SK-N-MC (cell line): ENCODE measurements around the gene CYCS.

Experiments
- DNase-seq: peaks from one replicate; pipeline ENCODE4 v3.0.0-alpha.2; 2011; ENCODE audit warnings: low read depth, low spot score
- H3K27ac ChIP-seq: fragments of 200-600 bp; sonication (generic); 2 replicates; pipeline ENCODE4 v1.5.1; 2016; ENCODE audit warnings: mixed run types
- H3K36me3 ChIP-seq: fragments of 200-600 bp; sonication (generic); 2 replicates; pipeline ENCODE4 v1.6.1; 2017; ENCODE audit warnings: antibody characterized with exemption, low read length, mixed read lengths; ENCODE audit not compliant: insufficient read depth
- H3K4me3 ChIP-seq: fragments of 200-600 bp; sonication (generic); 2 replicates; pipeline ENCODE4 v1.5.1; 2016
- H3K9ac ChIP-seq: fragments of 200-600 bp; sonication (generic); 2 replicates; pipeline ENCODE4 v1.8.0; 2017; ENCODE audit warnings: mixed run types, mixed read lengths; ENCODE audit not compliant: insufficient read length
- H3K9me3 ChIP-seq: fragments of 200-600 bp; sonication (generic); 2 replicates; pipeline ENCODE4 v1.6.1; 2017; ENCODE audit warnings: low read depth, mild to moderate bottlenecking, antibody characterized with exemption, low read length, moderate library complexity, mixed read lengths
- EZH2 ChIP-seq: fragments of 200-600 bp; sonication (generic); IDR thresholded peaks from one replicate; pipeline ENCODE4 v1.6.1; 2017; ENCODE audit warnings: antibody characterized with exemption
- FOXP2 ChIP-seq: optimal IDR thresholded peaks from 2 replicates; pipeline ENCODE3; 2011; ENCODE audit warnings: mild to moderate bottlenecking, moderate library complexity; ENCODE audit not compliant: insufficient read depth; ENCODE audit errors: extremely low read length, control extremely low read depth
- POLR2AphosphoS5 ChIP-seq: IDR thresholded peaks from 2 replicates; pipeline ENCODE4 v1.6.1; 2012; ENCODE audit warnings: mild to moderate bottlenecking, low read depth, low read length, borderline replicate concordance

The CYCS gene

GRCh38 chr7:25158966-25159365 is 33.9 kb upstream of the CYCS start:
- Histone ChIP-seq H3K9me3 (no peaks in the 10 kb centered on the region), H3K4me3 (no peak overlapping the region), H3K27ac (no peak overlapping the region), H3K36me3 (no peaks in the 10 kb centered on the region), H3K9ac (no peak overlapping the region)
- no peak for DNase-seq
- TF ChIP-seq EZH2: no peak
- no peak for TF ChIP-seq POLR2AphosphoS5
- no peak for TF ChIP-seq FOXP2

- no peaks in the 10 kb centered on the region for H3K9me3 ChIP-seq
- no peaks in the 10 kb centered on the region for H3K36me3 ChIP-seq
- DNase-seq: no peak
- H3K9ac ChIP-seq: no peak overlapping the region
- no peak for TF ChIP-seq POLR2AphosphoS5
- no peak for TF ChIP-seq EZH2
- TF ChIP-seq FOXP2: no peak
- no peak overlapping the region for H3K27ac ChIP-seq
- no peak overlapping the region for H3K4me3 ChIP-seq
Observed at GRCh38 chr7:25151773-25152172, 26.7 kb upstream of the CYCS start.

GRCh38 chr7:25149836-25150235 is 24.8 kb upstream of the CYCS start:
- no peak for TF ChIP-seq EZH2
- TF ChIP-seq POLR2AphosphoS5: no peak
- no peak for TF ChIP-seq FOXP2
- Histone ChIP-seq H3K27ac (no peak overlapping the region), H3K9me3 (no peaks in the 10 kb centered on the region), H3K36me3 (no peaks in the 10 kb centered on the region), H3K4me3 (no peak overlapping the region), H3K9ac (no peak overlapping the region)
- no peak for DNase-seq

GRCh38 chr7:25148772-25149575 is 23.9 kb upstream of the CYCS start:
- Histone ChIP-seq H3K27ac (no peak overlapping the region), H3K9ac (no peak overlapping the region), H3K36me3 (no peaks in the 10 kb centered on the region), H3K4me3 (no peak overlapping the region), H3K9me3 (no peaks in the 10 kb centered on the region)
- DNase-seq: no peak
- TF ChIP-seq FOXP2: no peak
- no peak for TF ChIP-seq POLR2AphosphoS5
- no peak for TF ChIP-seq EZH2

GRCh38 chr7:25143763-25144162 is 18.7 kb upstream of the CYCS start:
- TF ChIP-seq FOXP2 (no peak), EZH2 (no peak), POLR2AphosphoS5 (no peak)
- no peak for DNase-seq
- Histone ChIP-seq H3K4me3 (no peak overlapping the region), H3K36me3 (no peaks in the 10 kb centered on the region), H3K9me3 (no peaks in the 10 kb centered on the region), H3K27ac (no peak overlapping the region), H3K9ac (no peak overlapping the region)

GRCh38 chr7:25139536-25139935 is 14.5 kb upstream of the CYCS start:
- no peak for TF ChIP-seq EZH2
- no peak for TF ChIP-seq FOXP2
- no peak for TF ChIP-seq POLR2AphosphoS5
- Histone ChIP-seq H3K36me3 (no peaks in the 10 kb centered on the region), H3K27ac (peak overlapping the region; percentile 59; the same call in 1 of the 2 replicates), H3K9me3 (no peaks in the 10 kb centered on the region), H3K9ac (no peak overlapping the region), H3K4me3 (no peak overlapping the region)
- DNase-seq: no peak

GRCh38 chr7:25134358-25135010 is 9.4 kb upstream of the CYCS start:
- no peak for TF ChIP-seq EZH2
- no peak for TF ChIP-seq FOXP2
- no peak for TF ChIP-seq POLR2AphosphoS5
- no peaks in the 10 kb centered on the region for H3K36me3 ChIP-seq
- H3K4me3 ChIP-seq: no peak overlapping the region
- H3K9ac ChIP-seq: no peak overlapping the region
- no peak for DNase-seq
- no peak overlapping the region for H3K27ac ChIP-seq
- H3K9me3 ChIP-seq: no peaks in the 10 kb centered on the region

- TF ChIP-seq POLR2AphosphoS5 (no peak), EZH2 (no peak), FOXP2 (no peak)
Observed at GRCh38 chr7:25132430-25132829, 7.4 kb upstream of the CYCS start.

GRCh38 chr7:25126751-25127150 is 1.7 kb upstream of the CYCS start:
- H3K9ac ChIP-seq: no peak overlapping the region
- no peak for DNase-seq
- no peak overlapping the region for H3K27ac ChIP-seq
- no peaks in the 10 kb centered on the region for H3K9me3 ChIP-seq
- no peak overlapping the region for H3K4me3 ChIP-seq
- H3K36me3 ChIP-seq: peaks cover 30% of the 10 kb centered on the region
- no peak for TF ChIP-seq POLR2AphosphoS5

More at GRCh38 chr7:25132430-25132829, 7.4 kb upstream of the CYCS start:
- no peak overlapping the region for H3K27ac ChIP-seq
- no peak overlapping the region for H3K4me3 ChIP-seq
- H3K9me3 ChIP-seq: no peaks in the 10 kb centered on the region
- no peak overlapping the region for H3K9ac ChIP-seq
- H3K36me3 ChIP-seq: no peaks in the 10 kb centered on the region
- DNase-seq: no peak
